Mesenteric fat pad (tissue), 1 donor: ENCODE data around the gene HOXC13. TPM values are rescaled to one million over a fixed set of nuclear protein-coding genes. Genes with fewer than 3 reads are reported as not detected.

Experiments
- DNase-seq: peaks from one replicate; pipeline ENCODE4 v3.0.0-alpha.2; 2020; ENCODE audit warnings: low spot score
- total RNA-seq: library from RNA; stranded (reverse); fragmentation: NEBNext Ultra II Directional; extraction: Animal tissue kit (Norgen Biotek cat#: 25700); gene quantifications from one replicate; pipeline ENCODE4 v1.2.1, GENCODE V29; 2021
- donor health status: DM: yes; HTN: yes; CAD: no.

Gene HOXC13
- total RNA-seq, 1 donor from 2014 or later: not detected

GRCh38 chr12:53980104-53980801, 41.6 kb downstream of the HOXC13 start:
- DNase-seq: no peak

- no peak for DNase-seq
These were observed 42.3 kb downstream of the HOXC13 start for GRCh38 chr12:53980802-53981496.

GRCh38 chr12:53981634-53982565, 43.3 kb downstream of the HOXC13 start:
- DNase-seq: no peak

DNA sequence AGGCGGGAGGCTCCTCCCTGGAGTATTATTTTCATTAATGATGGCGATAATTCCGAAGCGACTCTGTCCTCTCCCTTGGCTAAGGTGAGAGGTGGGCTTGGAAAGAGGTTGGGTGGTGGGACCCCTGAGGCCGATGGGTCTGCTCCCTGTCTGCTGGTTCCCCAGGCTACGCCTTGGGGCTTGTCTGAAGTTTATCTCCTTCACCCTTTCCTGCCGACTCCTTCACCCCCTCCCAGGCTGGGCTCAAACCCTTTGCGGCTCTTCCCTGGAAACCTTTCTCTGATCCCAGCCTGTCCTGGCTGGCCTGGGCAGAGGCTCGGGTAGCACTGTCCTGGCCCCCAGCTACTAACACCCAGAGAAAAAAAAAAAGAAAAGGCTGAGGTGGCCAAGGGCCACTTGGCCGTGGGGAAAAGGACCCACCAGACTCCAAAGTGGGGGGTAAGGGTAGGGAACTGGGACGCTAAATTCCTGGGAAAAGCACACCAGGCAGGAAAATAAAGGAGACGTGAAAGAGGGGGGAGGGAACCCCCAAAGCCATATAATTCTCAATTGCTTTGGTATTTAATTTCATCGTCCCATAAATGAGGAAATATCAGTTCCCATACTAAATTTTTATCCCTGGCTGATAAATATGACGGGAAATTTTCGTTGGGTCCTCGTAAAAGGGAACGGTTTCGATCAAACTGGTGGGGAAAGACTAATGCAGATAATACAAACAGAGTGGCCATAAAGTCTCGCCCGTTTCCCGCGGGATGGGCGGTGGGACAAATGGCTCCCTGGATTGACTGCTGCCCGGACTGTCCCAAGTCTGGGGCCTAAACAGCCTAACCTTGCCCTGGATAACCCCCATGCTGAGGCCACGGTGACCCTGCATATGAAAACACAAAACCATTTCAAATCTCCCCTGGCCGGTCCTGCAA, 44.3 kb downstream of the HOXC13 start:
- DNase-seq: no peak

- DNase-seq: no peak
These were observed 44.9 kb downstream of the HOXC13 start for GRCh38 chr12:53983568-53983949.

DNA sequence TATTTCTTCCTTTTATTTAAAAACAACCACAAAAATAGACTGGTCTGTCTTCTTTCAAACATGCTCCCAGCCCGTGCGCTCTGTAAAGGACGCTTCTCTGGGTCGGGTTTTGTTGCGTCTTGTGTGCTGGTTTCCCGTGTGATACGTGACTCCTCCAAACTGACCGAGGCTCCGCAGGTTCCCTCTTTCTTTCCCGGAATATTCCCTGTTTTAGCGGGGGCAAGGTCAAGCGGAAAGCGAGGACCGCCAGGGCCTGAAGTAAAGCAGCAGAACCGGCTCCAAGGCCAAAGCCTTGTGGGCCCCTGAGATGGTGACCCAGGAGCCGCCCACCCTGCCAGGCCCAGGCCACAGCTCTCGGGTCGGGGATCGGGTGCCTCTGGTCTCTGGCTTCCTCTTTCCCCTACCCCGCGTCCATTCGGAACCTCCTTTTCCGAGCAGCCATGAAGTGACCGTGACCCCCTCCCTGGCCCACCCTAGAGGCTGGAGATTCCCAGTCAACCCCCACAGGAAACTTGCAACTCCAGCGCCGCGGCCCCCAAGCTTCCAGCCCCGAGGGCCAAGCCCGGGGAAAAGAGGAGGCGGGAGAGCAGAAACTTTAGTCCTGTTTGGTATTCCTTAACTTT, 45.4 kb downstream of the HOXC13 start:
- DNase-seq: no peak

- no peak for DNase-seq
These were observed 46.5 kb downstream of the HOXC13 start, which contains the start of gene HOXC10 for GRCh38 chr12:53984901-53985691. HOXC10 (plus strand) TSS chr12:53985146; CDS start chr12:53985260, 114 bp downstream.

- DNase-seq: no peak
These were observed 47.0 kb downstream of the HOXC13 start for GRCh38 chr12:53985692-53985993.

GRCh38 chr12:53985994-53986685, 47.5 kb downstream of the HOXC13 start:
- no peak for DNase-seq

GRCh38 chr12:53986686-53987483, 48.3 kb downstream of the HOXC13 start:
- no peak for DNase-seq

DNA sequence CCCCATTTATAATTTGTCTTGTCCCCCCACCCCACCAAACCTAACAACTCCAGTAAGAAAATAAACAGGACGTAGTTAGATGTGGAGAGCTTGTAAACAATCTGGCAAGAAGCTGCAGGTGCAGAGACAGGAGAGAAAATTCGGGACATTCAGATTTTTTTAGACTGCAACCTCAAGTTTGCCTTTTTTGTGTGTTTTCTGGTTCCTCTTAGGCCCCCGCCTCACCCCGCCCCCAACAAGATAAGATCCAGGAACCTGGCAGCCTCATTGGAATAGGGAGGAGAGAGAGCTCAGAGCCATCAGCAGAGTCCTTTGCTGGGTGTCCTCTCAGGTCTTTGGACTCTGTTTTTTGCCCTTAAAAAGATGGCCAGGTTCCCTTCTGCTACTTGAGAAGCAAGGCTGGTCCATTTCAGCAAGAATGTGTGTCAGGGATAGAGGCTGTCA, 49.2 kb downstream of the HOXC13 start:
- no peak for DNase-seq

DNA sequence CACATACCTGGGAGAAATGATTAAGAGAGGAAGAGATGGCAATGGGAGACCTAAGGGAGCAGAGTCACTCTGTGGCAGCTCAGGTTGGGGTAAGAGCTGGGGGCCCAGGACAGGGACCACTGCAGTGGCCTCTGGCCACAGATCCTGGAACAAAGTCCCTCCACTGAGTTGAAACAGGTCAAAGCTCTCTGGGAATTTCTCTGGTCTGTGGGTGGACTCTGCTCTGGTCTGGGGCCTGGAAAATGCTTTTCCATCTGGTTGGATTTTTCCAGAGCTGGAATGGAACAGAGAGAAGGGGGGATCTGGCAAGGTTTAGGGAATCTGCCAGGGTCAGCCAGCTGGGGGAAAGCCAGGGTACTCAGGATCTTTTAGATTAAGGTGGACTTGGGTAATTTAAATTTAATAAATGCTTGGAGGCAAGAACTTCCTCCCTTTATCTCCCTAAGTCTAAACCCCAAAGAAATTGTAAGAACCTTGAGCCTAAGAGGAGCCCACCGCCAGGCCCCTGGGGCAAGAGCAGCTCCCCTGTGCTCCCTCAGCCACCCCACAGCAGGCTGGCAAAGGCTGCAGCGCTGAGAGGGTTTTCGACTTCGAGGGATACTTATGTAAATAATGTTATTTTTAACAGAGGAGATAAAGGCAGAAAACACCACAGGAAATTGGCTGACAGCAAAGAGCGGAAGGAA, 50.1 kb downstream of the HOXC13 start:
- no peak for DNase-seq

DNA sequence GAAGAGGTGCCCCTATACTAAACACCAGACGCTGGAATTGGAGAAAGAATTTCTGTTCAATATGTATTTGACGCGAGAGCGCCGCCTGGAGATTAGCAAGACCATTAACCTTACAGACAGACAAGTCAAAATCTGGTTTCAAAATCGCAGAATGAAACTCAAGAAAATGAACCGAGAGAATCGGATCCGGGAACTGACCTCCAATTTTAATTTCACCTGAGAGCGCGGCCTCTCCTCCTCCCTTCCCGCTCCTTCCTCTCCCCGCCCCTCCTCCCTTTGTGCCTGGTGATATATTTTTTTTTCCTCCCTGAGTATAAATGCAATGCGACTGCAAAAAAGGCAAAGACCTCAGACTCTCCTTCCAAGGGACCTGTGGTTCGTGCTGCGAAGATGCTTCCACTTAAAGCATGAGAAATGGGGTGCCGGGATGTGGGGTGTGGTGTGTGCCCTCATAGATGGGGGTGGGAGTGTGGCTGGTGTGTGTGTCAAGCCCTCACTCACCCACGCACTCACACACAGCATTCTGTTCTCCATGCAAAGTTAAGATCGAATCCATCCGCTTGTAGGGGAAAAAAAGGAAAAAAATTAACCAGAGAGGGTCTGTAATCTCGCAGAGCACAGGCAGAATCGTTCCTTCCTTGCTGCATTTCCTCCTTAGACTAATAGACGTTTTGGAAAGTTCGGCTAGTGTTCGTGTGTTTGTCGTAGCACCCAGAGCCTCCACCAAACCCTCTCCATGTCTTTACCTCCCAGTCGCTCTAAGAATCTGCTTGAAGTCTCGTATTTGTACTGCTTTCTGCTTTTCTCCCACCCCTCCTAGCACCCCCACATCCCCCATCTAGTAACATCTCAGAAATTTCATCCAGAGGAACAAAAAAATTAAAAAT, 50.8 kb downstream of the HOXC13 start:
- no peak for DNase-seq

DNA sequence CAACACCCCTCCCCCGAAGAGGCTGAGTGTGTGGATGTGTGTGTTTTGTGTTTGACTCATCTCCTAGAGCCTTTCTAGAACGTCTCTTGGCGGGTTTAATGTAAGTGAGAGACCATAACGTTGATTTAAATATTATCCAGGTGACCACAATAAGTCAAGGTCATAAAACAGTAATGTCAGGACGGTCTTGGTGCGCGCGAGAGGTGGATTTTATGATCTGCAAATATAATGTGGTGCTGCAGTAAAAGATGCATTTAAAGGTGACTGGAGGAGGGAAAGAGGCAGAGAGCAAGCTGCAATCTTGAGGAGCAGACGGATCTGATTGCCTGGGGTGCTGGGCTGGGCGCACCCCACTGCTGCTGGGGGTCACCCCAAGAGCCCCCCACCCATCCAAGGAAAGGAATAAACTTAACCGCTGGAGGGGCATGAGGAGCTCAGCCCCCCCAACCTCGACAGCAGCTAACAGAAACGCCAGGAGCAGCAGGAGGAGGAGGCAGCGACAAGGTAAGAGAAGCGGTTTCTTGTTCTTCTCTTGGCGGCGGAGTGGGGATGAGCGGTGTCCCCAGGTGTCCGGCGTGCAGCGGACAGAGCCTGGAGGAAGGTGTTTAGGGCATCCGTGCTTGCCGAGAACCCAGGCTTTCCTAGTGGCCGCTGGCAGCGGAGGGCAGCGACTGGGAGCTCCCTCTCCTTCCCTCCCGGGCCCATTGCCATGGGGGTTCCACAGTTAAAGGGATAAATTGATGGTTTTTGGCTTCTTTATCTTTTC, 51.9 kb downstream of the HOXC13 start:
- DNase-seq: no peak

DNA sequence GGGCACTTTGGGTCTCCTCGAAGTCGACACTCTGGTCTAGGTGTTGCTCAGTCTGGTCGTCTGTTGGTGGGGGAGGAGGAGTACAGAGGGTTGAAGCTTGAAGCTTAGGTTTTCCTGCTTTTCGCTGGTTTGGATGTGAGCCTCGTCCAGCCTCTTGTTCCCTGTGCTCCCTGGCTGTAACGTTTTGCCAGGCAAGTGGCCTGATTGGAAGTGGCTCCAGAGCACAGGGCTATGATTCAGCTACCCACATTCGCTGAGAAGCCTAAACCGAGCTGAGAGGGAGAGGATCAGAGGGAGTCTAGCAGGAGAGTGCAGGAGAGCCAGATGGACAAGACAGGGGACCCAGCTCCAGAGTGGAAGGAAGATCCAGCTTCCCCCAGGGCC, 52.4 kb downstream of the HOXC13 start:
- DNase-seq: no peak
